ENCODE measurements around the gene VSTM2L. TPM values are rescaled to one million over a fixed set of nuclear protein-coding genes. Genes with fewer than 3 reads are reported as not detected.

Gene VSTM2L
- total RNA-seq, 1 donor: 1.4 TPM

- no peak for TF ChIP-seq CTCF (IDR thresholded peaks at IDR 0.05; ENCODE audit: insufficient read depth, low read length)
- no peak overlapping the region for H3K4me3 ChIP-seq (ENCODE audit: low read depth, low read length)
- DNase-seq (ENCODE audit: low read depth): no peak
Observed at GRCh38 chr20:37919389-37920040, 16.6 kb downstream of the VSTM2L start.

GRCh38 chr20:37920270-37920669 is 17.3 kb downstream of the VSTM2L start:
- TF ChIP-seq CTCF (IDR thresholded peaks at IDR 0.05; ENCODE audit: insufficient read depth, low read length): no peak
- DNase-seq (ENCODE audit: low read depth): no peak
- no peak overlapping the region for H3K4me3 ChIP-seq (ENCODE audit: low read depth, low read length)

GRCh38 chr20:37920679-37921322 is 17.9 kb downstream of the VSTM2L start:
- no peak for TF ChIP-seq CTCF (IDR thresholded peaks at IDR 0.05; ENCODE audit: insufficient read depth, low read length)
- H3K4me3 ChIP-seq (ENCODE audit: low read depth, low read length): no peak overlapping the region
- no peak for DNase-seq (ENCODE audit: low read depth)

- DNase-seq (ENCODE audit: low read depth): no peak
- no peak overlapping the region for H3K4me3 ChIP-seq (ENCODE audit: low read depth, low read length)
- no peak for TF ChIP-seq CTCF (IDR thresholded peaks at IDR 0.05; ENCODE audit: insufficient read depth, low read length)
Observed at GRCh38 chr20:37921341-37921929, 18.5 kb downstream of the VSTM2L start.

GRCh38 chr20:37922016-37922415 is 19.1 kb downstream of the VSTM2L start:
- no peak for DNase-seq (ENCODE audit: low read depth)
- H3K4me3 ChIP-seq (ENCODE audit: low read depth, low read length): no peak overlapping the region
- TF ChIP-seq CTCF (IDR thresholded peaks at IDR 0.05; ENCODE audit: insufficient read depth, low read length): no peak

- TF ChIP-seq CTCF (IDR thresholded peaks at IDR 0.05; ENCODE audit: insufficient read depth, low read length): no peak
Observed at GRCh38 chr20:37925265-37926165, 22.6 kb downstream of the VSTM2L start.

More at GRCh38 chr20:37925265-37926165, 22.6 kb downstream of the VSTM2L start:
- H3K4me3 ChIP-seq (ENCODE audit: low read depth, low read length): no peak overlapping the region
- no peak for DNase-seq (ENCODE audit: low read depth)
